Neural cell (in vitro differentiated cells): ENCODE measurements around the gene SRSF5.

Experiments used
- CTCF ChIP-seq: fragments of 450-650 bp; IDR thresholded peaks from 2 replicates; pipeline ENCODE4 v1.5.1; 2014; ENCODE audit warnings: antibody characterized with exemption, mild to moderate bottlenecking, moderate library complexity; ENCODE audit not compliant: poor library complexity, severe bottlenecking
- EP300 ChIP-seq: fragments of 450-650 bp; conservative IDR thresholded peaks from 2 replicates; pipeline ENCODE4 v1.6.1; 2014; ENCODE audit warnings: antibody characterized with exemption, mild to moderate bottlenecking, moderate library complexity; ENCODE audit not compliant: poor library complexity, severe bottlenecking
- TAF1 ChIP-seq: IDR thresholded peaks from 2 replicates; pipeline ENCODE4 v1.6.1; 2012; ENCODE audit warnings: low read depth

- no peak for TF ChIP-seq TAF1
- no peak for TF ChIP-seq EP300
- no peak for TF ChIP-seq CTCF
These were observed 3.0 kb upstream of the SRSF5 start for GRCh38 chr14:69763761-69764510.
